Fibroblast of pulmonary artery (primary cell): Measurements from ENCODE around the gene SEC14L5.

Source experiments
- DNase-seq: peaks from one replicate; pipeline ENCODE4 v3.0.0-alpha.2; 2010; ENCODE audit warnings: low read depth
- H3K4me3 ChIP-seq: replicated peaks from 2 replicates; pipeline ENCODE4 v1.5.1; 2011; ENCODE audit warnings: low read depth, mild to moderate bottlenecking, control low read depth, low read length, moderate library complexity
- TF ChIP-seq, protein P1 (sequence below): IDR thresholded peaks from 2 replicates; pipeline ENCODE4 v1.5.1; 2011; ENCODE audit warnings: mild to moderate bottlenecking, control low read depth, low read length, inconsistent platforms; ENCODE audit errors: missing control alignments

SEC14L5 gene

DNA sequence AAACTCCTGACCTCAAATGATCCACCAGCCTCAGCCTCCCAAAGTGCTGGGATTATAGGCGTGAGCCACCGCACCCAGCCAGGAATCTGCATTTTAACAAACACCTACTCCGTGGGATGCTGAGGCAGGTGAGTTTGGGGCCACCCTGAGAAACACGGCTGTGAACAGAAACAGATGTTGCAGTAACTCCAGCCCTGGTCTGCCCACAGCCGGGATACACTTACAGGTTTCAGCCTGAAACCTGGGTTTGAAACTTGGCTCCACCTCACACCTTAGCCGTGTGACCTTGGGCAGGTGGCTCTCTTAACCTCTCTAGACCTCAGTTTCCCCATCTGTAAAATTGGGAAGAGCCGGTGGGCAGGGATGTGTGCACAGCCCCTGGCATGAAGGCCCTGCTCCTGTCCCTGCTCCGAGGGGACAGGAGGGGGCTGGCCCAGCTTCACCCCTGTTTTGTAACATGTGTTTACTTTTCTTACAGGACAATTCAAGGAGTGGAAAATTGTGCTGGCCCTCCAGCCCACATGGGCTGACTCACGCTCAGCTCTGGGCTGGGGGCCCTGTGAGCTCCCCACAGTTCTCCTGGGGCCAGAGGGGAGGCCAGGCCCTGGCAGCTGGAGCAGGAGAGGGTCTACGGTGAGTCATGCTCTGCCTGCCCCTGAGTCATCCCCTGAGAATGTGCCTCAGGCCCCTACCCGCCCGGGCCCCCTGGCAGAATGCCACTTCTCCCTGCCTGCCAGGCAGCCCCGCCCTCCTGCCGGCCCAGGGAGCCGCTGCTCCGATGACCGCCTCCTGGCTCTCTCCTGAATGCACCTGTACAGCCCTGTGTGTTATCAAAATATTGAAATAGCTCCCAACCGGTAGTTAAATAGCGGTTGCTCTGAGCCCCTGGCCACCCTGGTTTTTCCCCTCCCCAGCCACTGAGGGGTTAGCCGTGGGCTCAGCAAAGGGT is 13.5 kb upstream of the SEC14L5 start:
- TF ChIP-seq, protein P1, sequence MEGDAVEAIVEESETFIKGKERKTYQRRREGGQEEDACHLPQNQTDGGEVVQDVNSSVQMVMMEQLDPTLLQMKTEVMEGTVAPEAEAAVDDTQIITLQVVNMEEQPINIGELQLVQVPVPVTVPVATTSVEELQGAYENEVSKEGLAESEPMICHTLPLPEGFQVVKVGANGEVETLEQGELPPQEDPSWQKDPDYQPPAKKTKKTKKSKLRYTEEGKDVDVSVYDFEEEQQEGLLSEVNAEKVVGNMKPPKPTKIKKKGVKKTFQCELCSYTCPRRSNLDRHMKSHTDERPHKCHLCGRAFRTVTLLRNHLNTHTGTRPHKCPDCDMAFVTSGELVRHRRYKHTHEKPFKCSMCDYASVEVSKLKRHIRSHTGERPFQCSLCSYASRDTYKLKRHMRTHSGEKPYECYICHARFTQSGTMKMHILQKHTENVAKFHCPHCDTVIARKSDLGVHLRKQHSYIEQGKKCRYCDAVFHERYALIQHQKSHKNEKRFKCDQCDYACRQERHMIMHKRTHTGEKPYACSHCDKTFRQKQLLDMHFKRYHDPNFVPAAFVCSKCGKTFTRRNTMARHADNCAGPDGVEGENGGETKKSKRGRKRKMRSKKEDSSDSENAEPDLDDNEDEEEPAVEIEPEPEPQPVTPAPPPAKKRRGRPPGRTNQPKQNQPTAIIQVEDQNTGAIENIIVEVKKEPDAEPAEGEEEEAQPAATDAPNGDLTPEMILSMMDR = no peak
- DNase-seq = peak; percentile 98
- no peak overlapping the region for H3K4me3 ChIP-seq

DNA sequence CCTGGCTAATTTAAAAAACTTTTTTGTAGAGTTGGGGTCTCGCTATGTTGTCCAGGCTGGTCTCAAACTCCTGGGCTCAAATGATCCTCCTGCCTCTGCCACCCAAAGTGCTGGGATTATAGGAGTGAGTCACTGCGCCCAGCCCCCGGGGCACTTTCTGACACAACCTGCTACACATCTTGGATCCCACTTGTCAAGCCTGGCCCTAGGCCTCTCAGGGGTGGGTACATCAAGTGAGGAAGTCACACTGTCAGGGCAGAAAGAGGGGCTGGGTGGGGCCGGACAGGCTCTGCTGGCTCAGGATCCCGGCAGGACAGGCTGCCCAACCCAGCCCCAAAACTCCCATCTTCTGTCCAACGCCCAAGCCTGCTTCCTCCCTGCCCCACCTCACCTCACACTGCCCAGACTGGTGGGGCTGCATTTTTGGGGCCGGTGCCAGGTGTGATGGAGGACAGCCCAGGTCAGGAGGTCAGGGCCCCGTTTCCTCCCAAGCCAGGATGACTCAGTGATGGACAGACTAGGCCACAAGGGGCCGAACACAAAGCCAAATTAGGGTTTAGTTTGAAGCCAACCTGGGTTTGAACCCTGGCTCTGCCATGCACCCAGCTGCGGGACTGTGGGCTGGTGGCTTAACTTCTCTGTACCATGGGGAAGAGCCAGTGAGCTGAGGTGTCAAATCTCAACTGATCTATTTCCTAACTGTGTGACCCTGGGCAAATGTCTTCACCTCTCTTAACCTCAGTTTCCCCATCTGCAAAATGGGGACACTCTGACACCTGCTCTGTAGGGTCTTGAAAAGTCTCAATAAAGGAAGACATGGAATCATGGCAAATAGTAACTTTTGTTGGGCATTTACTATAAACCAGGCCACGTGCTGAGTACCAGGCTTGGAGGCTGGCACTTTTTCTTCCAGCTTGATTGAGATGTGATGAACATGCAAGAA is 12.3 kb upstream of the SEC14L5 start:
- H3K4me3 ChIP-seq = no peak overlapping the region
- TF ChIP-seq, protein P1 = no peak
- DNase-seq = no peak

GRCh38 chr16:4946917-4947316 is 11.2 kb upstream of the SEC14L5 start:
- TF ChIP-seq, protein P1 = no peak
- H3K4me3 ChIP-seq = no peak overlapping the region
- no peak for DNase-seq

GRCh38 chr16:4947722-4948503 is 10.2 kb upstream of the SEC14L5 start:
- H3K4me3 ChIP-seq = no peak overlapping the region
- DNase-seq = no peak
- TF ChIP-seq, protein P1 = no peak

DNA sequence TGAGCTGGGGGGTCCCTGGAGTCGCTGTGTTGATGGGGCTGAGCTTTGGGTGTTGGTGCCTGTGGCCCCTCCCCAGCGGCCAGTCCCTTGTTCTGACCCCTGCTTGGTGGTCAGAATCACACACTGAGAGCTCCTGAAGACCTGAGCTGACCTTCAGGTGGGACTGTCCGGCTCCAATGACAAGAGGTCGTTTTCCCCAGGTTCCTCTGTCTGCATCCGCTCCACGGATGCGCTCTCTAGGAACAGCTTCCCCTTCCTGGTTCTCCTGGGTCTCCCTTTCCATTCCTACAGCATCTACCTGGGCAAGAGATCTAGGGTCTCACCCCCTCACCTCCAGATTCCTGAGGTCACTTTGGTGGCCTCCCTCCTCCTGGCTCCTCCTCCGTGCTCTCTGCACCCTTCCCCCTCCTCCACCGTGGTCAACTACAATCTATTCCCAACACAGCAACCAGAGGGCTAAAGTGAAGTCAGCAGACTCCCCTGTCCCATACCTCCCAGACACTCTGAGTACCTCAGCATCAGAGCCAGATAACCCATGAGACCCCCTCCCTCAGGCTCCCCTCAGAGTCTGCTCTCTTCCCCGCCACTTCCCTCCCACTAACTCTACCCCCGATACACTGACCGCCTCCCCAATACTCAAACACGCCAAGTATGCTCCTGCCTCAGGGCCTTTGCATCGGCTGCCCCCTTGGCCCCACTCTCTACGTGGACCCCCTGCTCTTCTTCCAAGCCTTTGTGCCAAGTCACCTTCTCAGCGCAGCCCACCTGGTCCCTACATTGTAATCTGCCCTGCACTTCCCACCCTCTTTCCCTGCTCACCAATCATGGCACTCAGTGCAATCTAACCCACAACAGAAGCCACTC is 9.0 kb upstream of the SEC14L5 start:
- TF ChIP-seq, protein P1 = no peak
- no peak for DNase-seq
- H3K4me3 ChIP-seq = no peak overlapping the region
